Measurements from ENCODE around the gene GATD1. TPM values are rescaled to one million over a fixed set of nuclear protein-coding genes. Genes with fewer than 3 reads are reported as not detected.
A peak's percentile ranks its signal among the peaks of the same experiment; 100 is the strongest.

Gene GATD1
- total and polyA plus RNA-seq, 11 donors = 13.4 to 30.8 (median 20.5) TPM

DNA sequence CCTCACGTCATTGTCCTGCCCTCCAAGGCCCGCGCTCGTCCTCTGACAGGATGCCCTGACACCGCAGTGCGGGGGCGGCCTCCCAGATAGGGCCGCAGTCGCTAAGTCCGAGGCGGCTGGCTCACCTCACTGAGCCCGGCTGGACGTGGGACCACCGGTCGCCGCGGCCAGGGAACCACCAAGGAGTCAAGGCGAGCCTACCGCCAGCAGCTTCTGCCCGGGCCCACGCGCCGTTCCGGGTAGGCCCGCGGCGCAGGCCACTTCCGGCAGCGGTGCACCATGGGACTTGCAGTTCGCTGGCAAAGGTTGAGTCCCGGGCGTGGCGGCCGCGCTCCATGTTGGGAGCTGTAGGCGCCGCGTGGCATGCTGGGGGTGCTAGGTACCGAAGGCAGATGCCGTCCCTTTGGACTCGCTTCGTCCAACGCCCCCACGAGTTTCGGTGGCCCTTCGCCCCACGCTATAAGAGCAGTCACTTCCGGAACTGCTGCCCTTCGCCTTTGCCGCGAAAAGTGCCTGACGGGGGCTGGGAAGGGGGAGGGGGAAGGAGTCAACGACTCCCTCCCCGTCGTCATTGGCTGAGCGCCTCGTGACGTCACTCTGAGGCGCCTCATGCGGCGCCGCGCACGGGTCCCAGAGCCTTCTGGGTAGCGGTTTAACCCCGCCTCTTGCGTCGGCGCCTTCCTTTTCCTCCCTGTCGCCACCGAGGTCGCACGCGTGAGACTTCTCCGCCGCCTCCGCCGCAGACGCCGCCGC is 32.2 kb upstream of the GATD1 start, which contains the start of gene RPLP2:
Gene RPLP2 (plus strand): TSS at position 681 of the 753 bp plus-strand sequence. CDS start 268 bp downstream, outside the sequence.
- peak; percentile 89 to 95 (median 93) for ATAC-seq

DNA sequence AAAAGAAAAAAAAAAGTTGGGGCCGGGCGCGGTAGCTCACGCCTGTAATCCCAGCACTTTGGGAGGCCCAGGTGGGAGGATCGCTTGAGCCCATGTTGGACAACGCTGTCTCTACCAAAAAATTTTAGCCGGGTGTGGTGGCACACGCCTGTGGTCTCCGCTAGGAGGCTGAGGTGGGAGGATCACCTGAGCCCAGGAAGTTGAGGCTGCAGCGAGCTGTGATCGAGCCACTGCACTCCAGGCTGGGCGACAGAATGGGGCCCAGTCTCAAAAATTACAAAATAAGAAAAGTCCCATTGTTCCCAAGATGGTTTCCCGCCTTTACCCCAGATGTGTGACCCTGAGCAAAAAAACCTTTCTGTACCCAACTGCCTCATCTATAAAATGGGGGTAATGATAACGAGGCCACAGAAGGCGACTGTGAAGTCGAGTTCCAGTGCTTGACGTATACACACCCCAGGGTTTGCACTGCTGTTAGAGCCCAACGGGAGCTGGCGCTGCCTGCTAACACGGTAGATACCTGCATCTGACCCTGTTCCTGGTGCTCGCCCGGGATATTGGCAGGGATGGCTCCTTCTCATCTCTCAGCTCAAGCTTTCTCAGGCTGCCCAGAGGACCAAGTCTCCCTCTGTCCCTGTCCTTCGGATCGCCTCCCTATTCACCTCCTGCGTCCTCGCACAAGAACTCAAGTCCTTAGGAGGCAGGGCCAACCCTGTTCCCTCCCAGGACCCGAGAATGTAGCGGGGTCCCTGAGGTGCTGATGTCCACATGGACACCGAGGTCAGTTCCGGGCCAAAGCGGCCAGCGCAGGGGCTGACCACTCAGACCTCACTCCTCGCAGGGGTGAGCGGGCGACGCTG is 31.4 kb upstream of the GATD1 start:
- intact Hi-C loops (cut with DNase I) = loop anchor here in 4 of 10 donors (1.0 to 10.0 kb wide), 5 partner anchors 11 to 454 kb away; partner anchors contain the start of genes POLR2L (in 2 of the 4), TSPAN4 (in 2 of the 4) and CHID1 (in 1 of the 4)
- Histone ChIP-seq H3K9me3 (no peaks in the 10 kb centered on the region), H3K4me1 (peaks cover 6 to 58% (median 42%) of the 10 kb centered on the region in 12 donors), H3K27ac (peak overlapping the region; percentile 76 to 100 (median 96)), H3K4me3 (peak overlapping the region; percentile 73 to 100 (median 96)), H3K27me3 (no peaks in the 10 kb centered on the region), H3K36me3 (peaks cover 3 to 27% (median 24%) of the 10 kb centered on the region in 9 donors)
- ATAC-seq (no peak), DNase-seq (peak in 1 of 5 donors; percentile 91)
- WGBS, 4 donors = 33 to 43% (median 33%) methylated on average over 25 to 36 of the region's 36 CpGs
- no peak for TF ChIP-seq POLR2A (IDR thresholded peaks at IDR 0.05)
- TF ChIP-seq, protein P1, sequence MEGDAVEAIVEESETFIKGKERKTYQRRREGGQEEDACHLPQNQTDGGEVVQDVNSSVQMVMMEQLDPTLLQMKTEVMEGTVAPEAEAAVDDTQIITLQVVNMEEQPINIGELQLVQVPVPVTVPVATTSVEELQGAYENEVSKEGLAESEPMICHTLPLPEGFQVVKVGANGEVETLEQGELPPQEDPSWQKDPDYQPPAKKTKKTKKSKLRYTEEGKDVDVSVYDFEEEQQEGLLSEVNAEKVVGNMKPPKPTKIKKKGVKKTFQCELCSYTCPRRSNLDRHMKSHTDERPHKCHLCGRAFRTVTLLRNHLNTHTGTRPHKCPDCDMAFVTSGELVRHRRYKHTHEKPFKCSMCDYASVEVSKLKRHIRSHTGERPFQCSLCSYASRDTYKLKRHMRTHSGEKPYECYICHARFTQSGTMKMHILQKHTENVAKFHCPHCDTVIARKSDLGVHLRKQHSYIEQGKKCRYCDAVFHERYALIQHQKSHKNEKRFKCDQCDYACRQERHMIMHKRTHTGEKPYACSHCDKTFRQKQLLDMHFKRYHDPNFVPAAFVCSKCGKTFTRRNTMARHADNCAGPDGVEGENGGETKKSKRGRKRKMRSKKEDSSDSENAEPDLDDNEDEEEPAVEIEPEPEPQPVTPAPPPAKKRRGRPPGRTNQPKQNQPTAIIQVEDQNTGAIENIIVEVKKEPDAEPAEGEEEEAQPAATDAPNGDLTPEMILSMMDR (IDR thresholded peaks at IDR 0.05) = no peak

More for the DNA sequence above, 32.2 kb upstream of the GATD1 start, which contains the start of gene RPLP2:
- peak within 1 kb of the TSS; percentile 76 to 100 (median 96) for H3K27ac ChIP-seq
- WGBS, 4 donors = 0% methylated on average over 58 to 81 of the region's 81 CpGs
- peaks cover 5 to 50% (median 35%) of the 10 kb centered on the region in 12 donors for H3K4me1 ChIP-seq
- no peaks in the 10 kb centered on the region for H3K9me3 ChIP-seq
- intact Hi-C loops (cut with DNase I) = loop anchor here in 4 of 10 donors (1.0 to 10.0 kb wide), 5 partner anchors 10 to 455 kb away; partner anchors contain the start of genes POLR2L (in 2 of the 4), TSPAN4 (in 2 of the 4) and CHID1 (in 1 of the 4)
- peaks cover 3 to 33% (median 28%) of the 10 kb centered on the region in 9 donors for H3K36me3 ChIP-seq
- H3K27me3 ChIP-seq = no peaks in the 10 kb centered on the region
- H3K4me3 ChIP-seq = peak within 1 kb of the TSS; percentile 73 to 100 (median 96)
- peak; percentile 60 to 81 for TF ChIP-seq POLR2A (IDR thresholded peaks at IDR 0.05)
- TF ChIP-seq, protein P1 (IDR thresholded peaks at IDR 0.05) = no peak
- peak; percentile 98 to 99 (median 99) for DNase-seq

DNA sequence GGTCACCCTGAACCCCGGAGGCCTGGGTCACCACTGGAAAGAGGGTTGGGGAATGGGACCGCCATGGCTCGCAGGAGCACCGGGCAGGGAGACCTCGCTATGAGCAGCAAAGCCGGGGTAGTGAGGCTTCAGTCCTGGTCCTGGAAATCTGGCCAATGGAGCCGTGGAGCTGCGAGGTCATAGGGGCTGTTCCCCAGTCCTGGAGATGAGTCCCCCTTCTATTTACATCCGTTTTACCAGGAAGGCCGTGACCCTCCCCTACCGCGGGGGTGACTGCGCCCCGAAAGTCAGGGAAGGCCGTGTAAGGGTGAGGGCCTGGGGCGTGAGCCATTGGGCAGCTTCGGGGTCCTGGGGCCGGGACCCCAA is 27.3 kb upstream of the GATD1 start:
- TF ChIP-seq POLR2A (IDR thresholded peaks at IDR 0.05) = no peak
- TF ChIP-seq, protein P1 (IDR thresholded peaks at IDR 0.05) = no peak
- DNase-seq = no peak
- intact Hi-C loops (cut with DNase I) = loop anchor here in 1 of 10 donors (10.0 kb wide), 1 partner anchor 450 kb away; no protein-coding TSS in a partner anchor
- H3K4me1 ChIP-seq = peaks cover 4 to 41% (median 27%) of the 10 kb centered on the region in 12 donors
- H3K36me3 ChIP-seq = peaks cover 0 to 35% (median 9%) of the 10 kb centered on the region in 9 donors
- 4 to 10% (median 5%) methylated on average over 14 to 18 of the region's 18 CpGs for WGBS, 4 donors
- peak overlapping the region; percentile 54 to 79 (median 66) for H3K4me3 ChIP-seq
- H3K27ac ChIP-seq = peak overlapping the region; percentile 75 to 96 (median 93)
- no peaks in the 10 kb centered on the region for H3K27me3 ChIP-seq
- H3K9me3 ChIP-seq = no peaks in the 10 kb centered on the region
- no peak for ATAC-seq
